Mononuclear cell (primary cell): Measurements from ENCODE around the gene PSMG2. TPM values are rescaled to one million over a fixed set of nuclear protein-coding genes. Genes with fewer than 3 reads are reported as not detected.

Source experiments
- H3K27me3 ChIP-seq: 2 replicates; pipeline ENCODE4 v1.6.0; 2011; ENCODE audit warnings: low read length, control low read depth; ENCODE audit not compliant: insufficient read depth
- H3K4me1 ChIP-seq: 2 replicates; pipeline ENCODE4 v1.5.1; 2011; ENCODE audit warnings: mild to moderate bottlenecking, low read length, control low read depth; ENCODE audit not compliant: insufficient read depth
- H3K4me3 ChIP-seq: 2 replicates; pipeline ENCODE4 v1.5.1; 2011; ENCODE audit warnings: mild to moderate bottlenecking, low read length, moderate library complexity
- H3K9me3 ChIP-seq: 2 replicates; pipeline ENCODE4 v1.5.1; 2011; ENCODE audit warnings: low read depth, mild to moderate bottlenecking, control low read depth, low read length
- total RNA-seq: library from RNA; depleted of rRNA; stranded (reverse); fragments of >200 nt; gene quantifications from one replicate; pipeline ENCODE4 v1.2.3, GENCODE V29; 2012

The PSMG2 gene
- total RNA-seq = 88.1 TPM

- peak within 1 kb of the TSS; percentile 84 for H3K4me3 ChIP-seq
- H3K9me3 ChIP-seq = no peaks in the 10 kb centered on the region
- no peaks in the 10 kb centered on the region for H3K27me3 ChIP-seq
- peaks cover 28% of the 10 kb centered on the region for H3K4me1 ChIP-seq
Measured at GRCh38 chr18:12702221-12703095, at the start of gene PSMG2, which contains the start of gene CEP76. PSMG2 (plus strand) TSS chr18:12703042; CDS start chr18:12703108, 66 bp downstream. CEP76 (minus strand) TSS chr18:12702723; CDS start chr18:12702548, 175 bp downstream.

- Histone ChIP-seq H3K4me3 (no peak overlapping the region), H3K9me3 (no peaks in the 10 kb centered on the region), H3K27me3 (peaks cover 23% of the 10 kb centered on the region), H3K4me1 (peaks cover 8% of the 10 kb centered on the region)
Measured at GRCh38 chr18:12654971-12655370, 47.9 kb upstream of the PSMG2 start.

- no peaks in the 10 kb centered on the region for H3K9me3 ChIP-seq
- H3K4me1 ChIP-seq = peaks cover 8% of the 10 kb centered on the region
- H3K27me3 ChIP-seq = peaks cover 23% of the 10 kb centered on the region
- H3K4me3 ChIP-seq = peak overlapping the region; percentile 43
Measured at GRCh38 chr18:12656605-12656937, 46.3 kb upstream of the PSMG2 start.

GRCh38 chr18:12656938-12657683 lies 45.7 kb upstream of the PSMG2 start:
- no peaks in the 10 kb centered on the region for H3K9me3 ChIP-seq
- H3K4me1 ChIP-seq = peaks cover 8% of the 10 kb centered on the region
- H3K4me3 ChIP-seq = peak overlapping the region; percentile 43
- peaks cover 23% of the 10 kb centered on the region for H3K27me3 ChIP-seq

- Histone ChIP-seq H3K4me1 (peaks cover 8% of the 10 kb centered on the region), H3K4me3 (peak within 1 kb of the TSS; percentile 43), H3K9me3 (no peaks in the 10 kb centered on the region), H3K27me3 (peaks cover 23% of the 10 kb centered on the region)
Measured at GRCh38 chr18:12657684-12658425, 45.0 kb upstream of the PSMG2 start, which contains the start of gene SPIRE1. SPIRE1 (minus strand) TSS chr18:12658107; CDS start chr18:12657866, 241 bp downstream.

- no peaks in the 10 kb centered on the region for H3K9me3 ChIP-seq
- peak overlapping the region; percentile 43 for H3K4me3 ChIP-seq
- H3K27me3 ChIP-seq = peaks cover 23% of the 10 kb centered on the region
- H3K4me1 ChIP-seq = peaks cover 8% of the 10 kb centered on the region
Measured at GRCh38 chr18:12658426-12659138, 44.3 kb upstream of the PSMG2 start.

GRCh38 chr18:12659904-12660605 lies 42.8 kb upstream of the PSMG2 start:
- no peaks in the 10 kb centered on the region for H3K9me3 ChIP-seq
- no peak overlapping the region for H3K4me3 ChIP-seq
- peaks cover 22% of the 10 kb centered on the region for H3K27me3 ChIP-seq
- H3K4me1 ChIP-seq = peaks cover 8% of the 10 kb centered on the region

GRCh38 chr18:12668041-12668440 lies 34.8 kb upstream of the PSMG2 start:
- Histone ChIP-seq H3K4me1 (no peaks in the 10 kb centered on the region), H3K4me3 (no peak overlapping the region), H3K9me3 (no peaks in the 10 kb centered on the region), H3K27me3 (no peaks in the 10 kb centered on the region)

GRCh38 chr18:12679183-12679786 lies 23.6 kb upstream of the PSMG2 start:
- Histone ChIP-seq H3K4me1 (peaks cover 7% of the 10 kb centered on the region), H3K4me3 (peak overlapping the region; percentile 20), H3K27me3 (no peaks in the 10 kb centered on the region), H3K9me3 (no peaks in the 10 kb centered on the region)

- no peak overlapping the region for H3K4me3 ChIP-seq
- H3K27me3 ChIP-seq = no peaks in the 10 kb centered on the region
- no peaks in the 10 kb centered on the region for H3K4me1 ChIP-seq
- no peaks in the 10 kb centered on the region for H3K9me3 ChIP-seq
Measured at GRCh38 chr18:12686100-12686499, 16.7 kb upstream of the PSMG2 start.

- Histone ChIP-seq H3K4me1 (no peaks in the 10 kb centered on the region), H3K4me3 (no peak overlapping the region), H3K9me3 (no peaks in the 10 kb centered on the region), H3K27me3 (no peaks in the 10 kb centered on the region)
Measured at GRCh38 chr18:12689256-12689850, 13.5 kb upstream of the PSMG2 start.

- H3K4me3 ChIP-seq = no peak overlapping the region
- no peaks in the 10 kb centered on the region for H3K9me3 ChIP-seq
- H3K4me1 ChIP-seq = no peaks in the 10 kb centered on the region
- no peaks in the 10 kb centered on the region for H3K27me3 ChIP-seq
Measured at GRCh38 chr18:12692206-12692605, 10.6 kb upstream of the PSMG2 start.

- H3K27me3 ChIP-seq = no peaks in the 10 kb centered on the region
- H3K4me3 ChIP-seq = no peak overlapping the region
- no peaks in the 10 kb centered on the region for H3K9me3 ChIP-seq
- H3K4me1 ChIP-seq = no peaks in the 10 kb centered on the region
Measured at GRCh38 chr18:12694032-12694431, 8.8 kb upstream of the PSMG2 start.
